NCI-H1048 (cell line): Measurements from ENCODE around the gene ALK.

ENCODE experiments used
- DNase-seq: peaks from one replicate; lab custom pipeline; 2025; lab: John Stamatoyannopoulos, UW

The ALK gene

GRCh38 chr2:29224693-29225551 is 696.5 kb downstream of the ALK start:
- DNase-seq = no peak

GRCh38 chr2:29223851-29224692 is 697.3 kb downstream of the ALK start:
- no peak for DNase-seq

GRCh38 chr2:29223257-29223656 is 698.1 kb downstream of the ALK start:
- DNase-seq = no peak

- DNase-seq = no peak
Observed at GRCh38 chr2:29222381-29223179, 698.8 kb downstream of the ALK start.

GRCh38 chr2:29220506-29221270 is 700.7 kb downstream of the ALK start:
- no peak for DNase-seq

- no peak for DNase-seq
Observed at GRCh38 chr2:29219374-29219773, 702.0 kb downstream of the ALK start.

GRCh38 chr2:29218550-29219125 is 702.7 kb downstream of the ALK start:
- DNase-seq = no peak

- no peak for DNase-seq
Observed at GRCh38 chr2:29218071-29218470, 703.3 kb downstream of the ALK start.

GRCh38 chr2:29216609-29216909 is 704.8 kb downstream of the ALK start:
- no peak for DNase-seq

GRCh38 chr2:29215739-29216608 is 705.4 kb downstream of the ALK start:
- DNase-seq = no peak

- no peak for DNase-seq
Observed at GRCh38 chr2:29215073-29215472, 706.3 kb downstream of the ALK start.

GRCh38 chr2:29213888-29214291 is 707.5 kb downstream of the ALK start:
- no peak for DNase-seq

- DNase-seq = no peak
Observed at GRCh38 chr2:29212009-29212408, 709.4 kb downstream of the ALK start.

- no peak for DNase-seq
Observed at GRCh38 chr2:29209551-29209950, 711.8 kb downstream of the ALK start.

GRCh38 chr2:29207352-29208148 is 713.8 kb downstream of the ALK start:
- DNase-seq = no peak

- no peak for DNase-seq
Observed at GRCh38 chr2:29206941-29207340, 714.4 kb downstream of the ALK start.

GRCh38 chr2:29202819-29203495 is 718.4 kb downstream of the ALK start:
- no peak for DNase-seq

GRCh38 chr2:29201979-29202378 is 719.4 kb downstream of the ALK start:
- no peak for DNase-seq
